Left renal cortex interstitium (tissue), 4 donors: ENCODE measurements around the gene ANKFY1. TPM values are rescaled to one million over a fixed set of nuclear protein-coding genes. Genes with fewer than 3 reads are reported as not detected.
"Not testable (repeated sequence)": the region's sequence is repeated elsewhere in the genome, so short reads cannot be mapped to it uniquely, and the experiment has no call there.

Experiments used
- DNase-seq, 4 donors: peaks; one replicate each; pipeline ENCODE4 v3.0.0-alpha.2; 2013; ENCODE audit warnings: low read depth in 4 of 4, low spot score in 2 of 4, missing footprints in 1 of 4
- polyA plus RNA-seq, 4 donors: library from polyadenylated mRNA; unstranded; fragments of 120-200 nt; gene quantifications; one replicate each; pipeline ENCODE4 v1.2.1, GENCODE V29; 2013; ENCODE audit not compliant: insufficient read length in 4 of 4

ANKFY1 gene
- polyA plus RNA-seq, 4 donors = 40.3 to 55.4 (median 49.3) TPM

DNA sequence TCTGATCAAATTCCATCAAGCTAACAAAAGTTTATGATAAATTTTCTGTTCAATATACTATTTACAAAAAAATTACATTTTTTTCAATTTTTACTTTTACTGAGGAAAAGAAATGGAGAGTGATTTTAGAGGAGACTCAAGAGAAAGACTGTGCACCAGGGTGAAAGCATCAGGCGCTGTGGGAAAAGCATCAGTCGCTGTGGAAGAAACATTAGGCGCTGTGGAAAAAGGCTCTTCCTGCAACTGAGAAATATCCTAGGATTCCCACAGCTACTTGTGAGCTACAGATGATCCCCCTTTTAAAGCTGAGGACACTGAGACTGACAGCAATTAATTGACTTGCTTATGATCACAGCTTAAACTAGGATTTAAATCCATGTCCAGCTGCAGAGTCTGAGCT lies 4.9 kb downstream of the ANKFY1 start:
- DNase-seq = no peak

DNA sequence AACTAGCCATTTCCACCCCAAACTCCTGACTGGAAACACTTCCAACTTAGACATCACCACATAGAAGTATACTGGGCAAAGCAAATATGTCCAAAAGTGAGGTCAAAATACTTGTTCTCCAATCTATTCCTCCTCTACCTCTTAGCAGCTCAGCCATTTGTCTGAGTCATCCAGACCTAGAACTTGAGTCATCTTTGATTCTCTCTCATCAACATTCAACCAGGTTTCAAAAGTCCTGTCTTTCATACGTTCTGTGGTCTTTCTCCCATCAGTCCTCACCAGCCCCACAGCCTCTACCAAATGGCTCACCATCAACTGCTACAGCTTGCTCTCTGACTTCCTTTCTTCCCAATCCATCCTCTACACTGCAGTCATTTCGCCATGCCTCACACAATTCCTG lies 6.8 kb downstream of the ANKFY1 start:
- no peak for DNase-seq

- DNase-seq = not testable (repeated sequence)
Measured at GRCh38 chr17:4255271-4255670, 8.5 kb downstream of the ANKFY1 start.

DNA sequence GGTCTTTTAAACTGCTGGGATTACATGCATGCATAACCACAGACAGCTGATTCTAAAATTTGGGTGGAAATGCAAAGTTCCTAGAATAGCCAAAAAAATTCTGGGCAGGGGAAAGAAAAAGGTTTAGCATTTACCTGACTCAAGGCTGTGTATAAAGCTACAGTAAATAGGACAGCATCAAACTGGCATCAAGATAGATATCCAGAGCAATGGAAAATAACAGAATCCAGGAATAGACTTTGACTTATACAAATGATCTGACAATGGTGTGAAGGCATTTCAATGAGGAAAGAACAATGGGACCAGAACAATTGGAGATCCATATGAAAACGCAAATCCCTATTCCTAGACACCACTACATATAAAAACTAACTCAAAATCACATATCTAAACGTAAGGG lies 12.9 kb downstream of the ANKFY1 start:
- no peak for DNase-seq

DNA sequence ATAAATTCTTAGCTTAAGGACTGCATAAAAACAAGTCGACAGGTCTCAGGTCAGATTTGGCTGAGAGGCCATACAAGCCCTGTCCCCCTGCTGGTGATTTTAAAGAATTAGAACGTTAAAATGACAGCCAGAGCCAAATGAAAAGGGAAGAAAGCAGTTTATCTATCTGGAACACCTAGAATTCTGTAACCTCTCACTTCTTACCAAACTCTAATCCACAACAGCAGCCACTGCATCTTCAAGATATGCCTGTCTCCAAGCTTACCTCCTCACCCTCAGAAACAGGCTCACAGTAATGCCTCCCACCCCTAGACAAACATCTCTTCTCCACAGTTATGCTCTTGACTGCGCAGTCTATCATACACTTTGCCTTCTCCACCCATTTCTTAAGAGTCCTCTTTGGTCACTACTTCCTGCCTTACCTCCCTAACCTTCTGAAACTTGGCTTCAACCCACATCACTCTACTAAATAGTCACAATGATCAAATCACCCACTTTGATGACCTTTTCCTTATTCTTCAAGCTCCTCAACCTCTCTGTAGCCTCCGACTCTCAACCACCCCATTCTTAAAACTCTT lies 14.2 kb downstream of the ANKFY1 start:
- DNase-seq = no peak

GRCh38 chr17:4248504-4249277 lies 15.1 kb downstream of the ANKFY1 start:
- no peak for DNase-seq

GRCh38 chr17:4247971-4248388 lies 15.8 kb downstream of the ANKFY1 start:
- DNase-seq = no peak

DNA sequence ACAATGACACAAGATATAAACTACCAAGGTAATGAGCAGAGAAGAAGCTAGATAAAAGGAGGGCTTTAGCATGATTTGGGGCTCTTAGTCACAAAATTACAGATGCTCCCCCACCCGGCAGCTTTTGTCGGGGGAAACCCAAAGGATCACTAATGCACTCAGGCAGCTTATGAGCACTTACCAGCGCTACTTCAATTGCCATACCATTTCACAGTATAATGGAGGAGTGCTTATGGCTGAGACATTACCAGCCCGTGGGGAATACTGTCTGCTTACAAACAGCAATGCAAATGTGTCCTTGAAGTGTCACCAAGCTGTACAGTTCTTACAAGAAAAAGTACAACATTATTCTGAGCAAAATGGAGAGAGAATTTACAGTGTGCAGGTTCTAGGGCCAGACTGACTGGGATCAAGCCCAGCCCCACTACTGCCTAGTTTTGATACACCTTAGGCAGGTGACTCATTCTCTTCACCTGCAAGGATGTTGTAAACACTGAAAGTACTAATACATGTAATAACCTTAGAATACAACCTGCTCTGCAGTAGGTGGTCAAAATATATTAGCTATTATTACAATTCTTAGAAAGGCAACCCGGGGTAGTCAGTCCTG lies 16.3 kb downstream of the ANKFY1 start:
- DNase-seq = no peak

DNA sequence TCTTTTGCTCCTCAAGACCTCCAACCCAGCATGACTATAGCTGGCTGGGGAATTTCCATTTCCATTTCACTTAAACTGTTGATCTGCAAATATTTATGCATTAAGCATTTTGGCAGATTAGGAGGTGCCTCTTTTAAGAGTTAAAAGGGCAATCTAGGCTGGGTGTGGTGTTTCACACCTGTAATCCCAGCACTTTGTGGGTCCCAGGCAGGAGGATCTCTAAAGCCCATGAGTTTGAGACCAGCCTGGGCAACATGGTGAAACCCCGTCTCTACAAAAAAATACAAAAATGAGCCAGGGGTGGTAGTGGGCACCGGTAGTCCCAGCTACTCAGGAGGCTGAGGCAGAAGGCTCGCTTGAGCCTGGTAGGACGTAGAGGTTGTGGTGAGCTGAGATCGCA lies 17.1 kb downstream of the ANKFY1 start:
- DNase-seq = no peak

DNA sequence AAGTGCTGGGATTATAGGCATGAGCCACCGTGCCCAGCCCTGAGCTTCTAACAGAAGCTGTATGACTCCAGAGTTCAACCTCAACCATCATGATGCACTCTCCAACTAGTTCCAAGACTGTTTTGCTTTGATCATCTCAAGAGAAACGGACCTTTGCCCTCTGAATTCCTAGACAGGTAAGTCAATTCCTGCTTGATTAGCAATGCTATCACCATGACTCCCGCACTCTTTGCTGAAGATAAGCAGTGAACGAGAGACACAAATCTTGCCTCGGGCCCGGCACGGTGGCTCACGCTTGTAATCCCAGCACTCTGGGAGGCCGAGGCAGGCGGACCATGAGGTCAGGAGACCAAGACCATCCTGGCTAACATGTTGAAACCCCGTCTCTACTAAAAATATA lies 22.2 kb downstream of the ANKFY1 start:
- DNase-seq = no peak

DNA sequence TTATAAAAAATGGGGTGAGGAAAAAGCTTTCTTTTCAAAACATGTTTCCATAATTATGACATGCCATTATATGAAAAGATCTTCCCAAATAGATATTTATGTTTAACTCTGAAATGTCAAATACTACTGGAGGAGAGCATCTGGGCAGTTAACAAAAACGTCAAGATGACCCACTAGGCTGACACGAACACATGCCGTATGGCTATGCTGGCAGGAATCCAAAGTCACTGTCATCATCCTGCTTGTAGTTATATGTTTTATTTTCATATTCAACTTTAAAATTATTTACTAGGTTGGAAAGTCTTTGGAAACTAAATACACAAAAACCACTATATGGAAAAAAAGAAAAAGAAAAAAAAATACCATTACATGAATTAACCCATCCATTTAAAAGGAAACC lies 27.3 kb downstream of the ANKFY1 start:
- no peak for DNase-seq

DNA sequence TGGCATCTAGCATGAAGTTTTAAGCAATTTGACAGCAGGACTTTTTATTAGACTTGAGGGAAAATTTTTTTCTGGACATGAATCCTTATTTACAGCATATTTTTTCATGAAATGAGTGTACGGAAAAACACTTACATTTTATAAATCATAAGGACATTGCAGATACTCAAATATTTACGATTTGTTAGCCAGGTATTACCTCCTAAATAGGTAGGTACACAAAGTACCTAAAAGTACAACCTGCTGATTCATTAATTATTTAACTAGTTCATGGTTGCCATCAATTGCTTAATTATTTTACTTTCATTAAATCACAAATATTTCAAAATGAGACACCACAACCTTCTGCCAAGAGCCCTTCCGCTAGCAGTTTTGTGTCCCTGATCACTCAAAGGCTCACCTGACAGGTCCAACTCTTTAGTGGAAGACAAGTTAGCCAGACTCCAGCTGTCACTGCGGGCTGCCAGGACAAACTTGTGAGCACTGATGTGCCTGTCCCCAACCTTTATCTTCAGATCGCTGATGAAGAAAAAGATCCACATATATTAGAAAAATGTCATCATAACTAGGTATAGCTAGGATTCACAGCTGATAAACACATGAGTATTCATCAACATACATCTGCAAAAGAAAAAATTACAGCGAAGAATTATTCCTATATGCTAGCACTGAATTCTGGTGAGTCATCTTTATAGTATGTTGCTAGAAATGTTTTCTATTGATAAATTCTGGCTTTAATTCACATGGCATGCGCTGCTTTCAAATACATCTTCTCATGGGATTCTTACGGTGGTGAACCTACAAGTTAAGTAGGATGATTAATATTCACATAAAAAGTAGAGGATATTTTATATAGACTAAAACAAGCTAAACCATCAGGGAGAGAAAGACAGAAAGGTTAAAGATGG lies 28.2 kb downstream of the ANKFY1 start:
- DNase-seq = no peak

DNA sequence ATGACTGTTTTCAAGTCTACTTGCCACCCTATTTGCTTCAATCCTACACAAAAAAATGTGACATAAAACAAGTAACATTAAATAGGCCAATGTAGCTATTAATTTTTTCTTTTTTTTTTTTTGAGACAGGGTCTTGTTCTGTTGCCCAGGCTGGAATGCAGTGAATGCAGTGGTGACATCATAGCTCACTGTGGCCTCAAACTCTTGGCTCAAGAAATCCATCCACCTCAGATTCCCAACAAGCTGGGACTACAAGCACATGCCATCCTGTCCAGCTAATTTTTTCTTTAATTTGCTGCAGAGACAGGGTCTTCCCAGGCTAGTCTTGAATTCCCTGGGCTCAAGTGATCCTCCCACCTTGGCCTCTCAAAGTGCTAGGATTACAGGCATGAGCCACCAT lies 29.4 kb downstream of the ANKFY1 start:
- DNase-seq = no peak

DNA sequence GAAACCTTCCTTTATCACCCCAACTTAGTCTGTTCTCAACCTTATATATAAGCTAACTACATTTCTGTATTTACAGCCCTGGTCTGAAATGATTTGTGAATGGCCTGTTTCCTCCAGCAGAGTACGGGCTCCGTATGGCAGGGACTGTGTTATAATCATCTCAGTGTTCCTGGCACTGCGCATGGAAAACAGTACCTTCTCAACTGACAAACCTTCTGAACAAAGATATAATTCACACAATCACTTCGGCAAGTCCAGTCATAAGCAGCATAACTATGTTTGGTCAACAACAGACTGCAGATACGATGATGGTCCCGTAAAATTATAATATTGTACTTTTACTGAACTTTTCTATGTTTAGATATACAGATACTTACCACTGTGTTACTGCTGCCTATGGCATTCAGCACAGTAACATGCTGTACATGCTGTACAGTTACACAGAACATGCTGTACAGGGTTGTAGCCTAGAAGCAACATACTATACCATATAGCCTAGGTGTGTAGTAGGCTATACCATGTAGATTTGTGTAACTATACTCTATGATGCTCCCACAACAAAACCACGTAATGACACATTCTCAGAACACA lies 30.0 kb downstream of the ANKFY1 start:
- DNase-seq = no peak

DNA sequence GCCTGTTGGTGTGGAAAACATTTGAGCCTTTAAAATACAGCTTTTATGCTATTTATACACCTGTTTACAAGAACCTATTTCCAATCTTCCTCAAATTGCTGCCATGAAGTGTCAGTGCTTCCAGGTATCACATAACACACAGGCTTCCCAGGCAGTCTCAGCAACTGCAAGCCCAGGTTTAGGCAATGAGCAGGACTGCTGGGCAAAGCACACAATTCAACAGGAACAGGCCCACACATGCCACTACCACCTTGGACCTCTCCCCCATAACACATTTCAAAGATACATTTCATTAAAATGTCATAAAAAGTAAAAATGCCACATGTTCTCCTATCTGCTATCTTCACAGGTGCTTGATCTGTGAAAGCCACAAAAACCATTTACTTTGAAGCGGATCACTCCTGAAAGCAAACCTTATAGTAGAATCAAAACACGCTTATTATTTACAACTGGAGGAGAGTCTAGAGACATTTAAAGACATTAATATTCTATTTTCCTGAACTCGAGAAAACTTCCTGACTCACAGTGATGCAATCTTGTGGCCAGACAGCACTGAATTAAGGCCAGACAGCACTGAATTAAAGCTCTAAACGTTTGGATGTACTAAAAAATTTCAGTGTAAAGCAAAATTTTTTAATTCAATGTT lies 31.5 kb downstream of the ANKFY1 start:
- no peak for DNase-seq

GRCh38 chr17:4229627-4230541 lies 33.9 kb downstream of the ANKFY1 start:
- no peak for DNase-seq

- no peak for DNase-seq
Measured at GRCh38 chr17:4221899-4222659, 41.7 kb downstream of the ANKFY1 start.

DNA sequence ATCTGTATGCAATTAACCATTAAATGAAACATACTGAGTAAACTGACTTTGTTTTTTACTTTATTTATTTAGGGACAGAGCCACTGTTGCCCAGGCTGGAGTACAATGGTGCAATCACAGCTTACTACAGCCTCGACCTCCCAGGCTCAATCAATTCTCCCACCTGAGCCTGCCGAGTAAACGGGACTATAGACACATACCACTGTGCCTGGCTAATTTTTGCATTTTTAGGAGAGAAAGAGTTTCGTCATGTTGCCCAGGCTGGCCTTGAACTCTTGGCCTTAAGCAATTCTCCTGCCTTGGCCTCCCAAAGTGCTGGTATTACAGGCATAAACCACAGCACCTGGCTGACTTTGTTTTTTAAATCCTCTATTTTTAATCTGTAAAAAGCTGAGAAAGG lies 42.6 kb downstream of the ANKFY1 start:
- no peak for DNase-seq
